Measurements from ENCODE around the gene ADGRL3. TPM values are rescaled to one million over a fixed set of nuclear protein-coding genes. Genes with fewer than 3 reads are reported as not detected.

Gene ADGRL3
- total RNA-seq, 1 donor, result under 0.01 TPM

- no peak for DNase-seq (ENCODE audit: low read depth in 2 of 3, low spot score in 2 of 3)
Observed at GRCh38 chr4:62028745-62029144, 828.6 kb downstream of the ADGRL3 start.

GRCh38 chr4:62030958-62031357, 830.8 kb downstream of the ADGRL3 start:
- no peak for DNase-seq (ENCODE audit: low read depth in 2 of 3, low spot score in 2 of 3)

- no peak for DNase-seq (ENCODE audit: low read depth in 2 of 3, low spot score in 2 of 3)
Observed at GRCh38 chr4:62037571-62037970, 837.4 kb downstream of the ADGRL3 start.

- no peak for DNase-seq (ENCODE audit: low read depth in 2 of 3, low spot score in 2 of 3)
Observed at GRCh38 chr4:62051332-62051731, 851.2 kb downstream of the ADGRL3 start.

- DNase-seq (ENCODE audit: low read depth in 2 of 3, low spot score in 2 of 3), result no peak
Observed at GRCh38 chr4:62053974-62054373, 853.8 kb downstream of the ADGRL3 start.

- no peak for DNase-seq (ENCODE audit: low read depth in 2 of 3, low spot score in 2 of 3)
Observed at GRCh38 chr4:62057031-62057430, 856.9 kb downstream of the ADGRL3 start.

GRCh38 chr4:62058571-62058970, 858.4 kb downstream of the ADGRL3 start:
- no peak for DNase-seq (ENCODE audit: low read depth in 2 of 3, low spot score in 2 of 3)

- no peak for DNase-seq (ENCODE audit: low read depth in 2 of 3, low spot score in 2 of 3)
Observed at GRCh38 chr4:62070291-62070852, 870.2 kb downstream of the ADGRL3 start.

GRCh38 chr4:62075089-62075488, 875.0 kb downstream of the ADGRL3 start:
- no peak for DNase-seq (ENCODE audit: low read depth in 2 of 3, low spot score in 2 of 3)

GRCh38 chr4:62075521-62075920, 875.4 kb downstream of the ADGRL3 start:
- no peak for DNase-seq (ENCODE audit: low read depth in 2 of 3, low spot score in 2 of 3)

GRCh38 chr4:62077406-62077805, 877.3 kb downstream of the ADGRL3 start:
- no peak for DNase-seq (ENCODE audit: low read depth in 2 of 3, low spot score in 2 of 3)

GRCh38 chr4:62080431-62080830, 880.3 kb downstream of the ADGRL3 start:
- no peak for DNase-seq (ENCODE audit: low read depth in 2 of 3, low spot score in 2 of 3)

- DNase-seq (ENCODE audit: low read depth in 2 of 3, low spot score in 2 of 3), result no peak
Observed at GRCh38 chr4:62087706-62088105, 887.6 kb downstream of the ADGRL3 start.

GRCh38 chr4:62093735-62094134, 893.6 kb downstream of the ADGRL3 start:
- no peak for DNase-seq (ENCODE audit: low read depth in 2 of 3, low spot score in 2 of 3)

- DNase-seq (ENCODE audit: low read depth in 2 of 3, low spot score in 2 of 3), result no peak
Observed at GRCh38 chr4:62096881-62097280, 896.8 kb downstream of the ADGRL3 start.

GRCh38 chr4:62115216-62115615, 915.1 kb downstream of the ADGRL3 start:
- DNase-seq (ENCODE audit: low read depth in 2 of 3, low spot score in 2 of 3), result no peak

- DNase-seq (ENCODE audit: low read depth in 2 of 3, low spot score in 2 of 3), result no peak
Observed at GRCh38 chr4:62117886-62118285, 917.8 kb downstream of the ADGRL3 start.

- DNase-seq (ENCODE audit: low read depth in 2 of 3, low spot score in 2 of 3), result no peak
Observed at GRCh38 chr4:62118558-62118957, 918.4 kb downstream of the ADGRL3 start.

- no peak for DNase-seq (ENCODE audit: low read depth in 2 of 3, low spot score in 2 of 3)
Observed at GRCh38 chr4:62119195-62119594, 919.1 kb downstream of the ADGRL3 start.

- DNase-seq (ENCODE audit: low read depth in 2 of 3, low spot score in 2 of 3), result no peak
Observed at GRCh38 chr4:62126064-62126732, 926.1 kb downstream of the ADGRL3 start.
